ENCODE data around the gene NID1.
"Not testable (repeated sequence)": the region's sequence is repeated elsewhere in the genome, so short reads cannot be mapped to it uniquely, and the experiment has no call there.

NID1 gene

GRCh38 chr1:235933017-235933765, 131.7 kb downstream of the NID1 start:
- DNase-seq: no peak

- no peak for DNase-seq
These were observed 132.8 kb downstream of the NID1 start for GRCh38 chr1:235932090-235932510.

- no peak for DNase-seq
These were observed 133.6 kb downstream of the NID1 start for GRCh38 chr1:235931171-235931738.

- DNase-seq: no peak
These were observed 134.3 kb downstream of the NID1 start for GRCh38 chr1:235930543-235930942.

- DNase-seq: no peak
These were observed 135.7 kb downstream of the NID1 start for GRCh38 chr1:235929216-235929615.

- no peak for DNase-seq
These were observed 136.7 kb downstream of the NID1 start for GRCh38 chr1:235928197-235928596.

GRCh38 chr1:235927551-235927950, 137.3 kb downstream of the NID1 start:
- not testable (repeated sequence) for DNase-seq
